Smooth muscle cell (in vitro differentiated cells): Measurements from ENCODE around the gene ZBED1. TPM values are rescaled to one million over a fixed set of nuclear protein-coding genes. Genes with fewer than 3 reads are reported as not detected.
"Not testable (repeated sequence)": the region's sequence is repeated elsewhere in the genome, so short reads cannot be mapped to it uniquely, and the experiment has no call there.

Source experiments
- DNase-seq: peaks from one replicate; lab custom pipeline; 2025; ENCODE audit not compliant: unreplicated experiment; lab: John Stamatoyannopoulos, UW
- H2AFZ ChIP-seq: fragments of 200-600 bp; sonication (generic); 2 replicates; pipeline ENCODE4 v1.6.0; 2016; ENCODE audit warnings: antibody characterized with exemption, low read depth, mild to moderate bottlenecking
- H3F3A ChIP-seq: fragments of 200-600 bp; sonication (generic); 2 replicates; pipeline ENCODE4 v1.6.0; 2017; ENCODE audit warnings: antibody characterized with exemption, low read depth
- H3K27ac ChIP-seq: fragments of 200-600 bp; sonication (generic); 2 replicates; pipeline ENCODE4 v1.5.1; 2016; ENCODE audit warnings: low read depth, mild to moderate bottlenecking
- H3K27me3 ChIP-seq: fragments of 200-600 bp; sonication (generic); 2 replicates; pipeline ENCODE4 v1.6.1; 2016; ENCODE audit warnings: low read depth, mild to moderate bottlenecking
- H3K36me3 ChIP-seq: fragments of 200-600 bp; sonication (generic); 2 replicates; pipeline ENCODE4 v1.5.1; 2016; ENCODE audit warnings: low read depth
- H3K4me1 ChIP-seq: fragments of 200-600 bp; sonication (generic); 2 replicates; pipeline ENCODE4 v1.5.1; 2016; ENCODE audit warnings: low read depth
- H3K4me2 ChIP-seq: fragments of 200-600 bp; sonication (generic); 2 replicates; pipeline ENCODE4 v1.6.0; 2016; ENCODE audit warnings: mild to moderate bottlenecking
- H3K4me3 ChIP-seq: fragments of 200-600 bp; sonication (generic); 2 replicates; pipeline ENCODE4 v1.5.1; 2016; ENCODE audit warnings: mild to moderate bottlenecking
- H3K79me2 ChIP-seq: fragments of 200-600 bp; sonication (generic); 2 replicates; pipeline ENCODE4 v1.6.0; 2016; ENCODE audit warnings: low read depth, mild to moderate bottlenecking
- H3K9ac ChIP-seq: fragments of 200-600 bp; sonication (generic); 2 replicates; pipeline ENCODE4 v1.6.0; 2016; ENCODE audit warnings: low read depth
- H3K9me3 ChIP-seq: fragments of 200-600 bp; sonication (generic); replicated peaks from 2 replicates; pipeline ENCODE4 v1.5.1; 2016; ENCODE audit warnings: low read depth
- H4K20me1 ChIP-seq: fragments of 200-600 bp; sonication (generic); 2 replicates; pipeline ENCODE4 v1.6.0; 2016; ENCODE audit warnings: low read depth
- WGBS: methylation state at CpG from one replicate; pipeline ENCODE4 v1.1.7; 2016; ENCODE audit warnings: low lambda C conversion rate; 5-methylcytosine and 5-hydroxymethylcytosine counted together
- polyA plus RNA-seq: library from polyadenylated mRNA; unstranded; fragments of >200 nt; fragmentation: Nextera tagmentation; extraction: Ambion mirVana; gene quantifications from 2 replicates; pipeline ENCODE4 v1.2.1, GENCODE V29; 2016
- total RNA-seq: library from RNA; depleted of rRNA; stranded (reverse); fragments of >200 nt; gene quantifications from 2 replicates; pipeline ENCODE4 v1.2.3, GENCODE V29; 2014
- TF ChIP-seq, protein P1 (sequence below): fragments of 200-600 bp; sonication (generic); IDR thresholded peaks from 2 replicates; pipeline ENCODE4 v1.5.1; 2017; ENCODE audit warnings: borderline replicate concordance, mild to moderate bottlenecking, antibody characterized with exemption; ENCODE audit not compliant: insufficient read depth, poor library complexity, severe bottlenecking

The ZBED1 gene
- total and polyA plus RNA-seq, 2 experiments from 2014 or later, result 19.0 to 23.6 TPM

DNA sequence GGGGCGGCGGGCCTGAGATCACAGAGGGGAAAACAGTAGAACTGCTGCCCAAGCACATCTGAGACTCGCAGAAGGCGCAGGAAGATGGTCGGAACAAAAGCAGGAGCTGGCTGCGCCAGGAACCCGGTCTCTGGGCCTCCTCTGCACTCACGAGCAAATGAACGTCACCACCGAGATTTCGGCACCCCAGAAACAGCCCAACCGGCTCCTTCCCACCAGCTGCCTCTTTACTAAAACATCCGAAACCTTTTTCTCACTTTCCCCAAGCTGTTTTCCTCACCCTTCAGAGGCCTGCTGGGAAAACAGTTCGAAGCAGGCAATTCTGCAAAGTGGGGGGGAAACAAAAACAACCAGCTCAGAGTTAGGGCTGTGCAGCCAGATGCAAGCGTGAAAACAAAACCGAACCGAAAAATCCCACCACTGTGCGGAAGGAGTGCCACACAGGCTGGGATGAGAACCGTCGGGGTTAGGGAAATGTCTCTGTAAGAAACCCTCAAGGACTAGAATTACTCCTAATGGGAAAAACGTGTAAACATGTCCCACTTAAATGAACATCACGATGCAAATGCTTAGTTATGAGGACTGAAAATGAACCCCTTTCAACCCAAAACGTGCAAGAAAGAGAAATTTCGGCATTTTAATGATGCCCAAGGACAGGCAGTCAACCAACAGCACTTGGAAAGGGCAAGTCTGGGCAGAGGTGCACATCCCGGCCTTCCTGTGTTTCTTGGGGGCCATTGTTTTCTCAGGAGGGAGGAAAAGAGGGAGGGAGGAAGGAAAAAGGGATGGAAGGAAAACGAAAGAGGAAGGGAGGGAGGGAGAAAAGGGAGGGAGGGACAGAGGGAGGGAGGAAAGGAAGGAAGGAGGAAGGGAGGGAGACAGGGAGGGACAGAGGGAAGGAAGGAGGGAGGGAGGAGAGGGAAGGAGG, 15.8 kb downstream of the ZBED1 start:
- DNase-seq, result no peak
- no peak overlapping the region for H3K9ac ChIP-seq
- no peaks in the 10 kb centered on the region for H3K4me1 ChIP-seq
- no peaks in the 10 kb centered on the region for H3K36me3 ChIP-seq
- peaks cover 76% of the 10 kb centered on the region for H4K20me1 ChIP-seq
- TF ChIP-seq, protein P1, sequence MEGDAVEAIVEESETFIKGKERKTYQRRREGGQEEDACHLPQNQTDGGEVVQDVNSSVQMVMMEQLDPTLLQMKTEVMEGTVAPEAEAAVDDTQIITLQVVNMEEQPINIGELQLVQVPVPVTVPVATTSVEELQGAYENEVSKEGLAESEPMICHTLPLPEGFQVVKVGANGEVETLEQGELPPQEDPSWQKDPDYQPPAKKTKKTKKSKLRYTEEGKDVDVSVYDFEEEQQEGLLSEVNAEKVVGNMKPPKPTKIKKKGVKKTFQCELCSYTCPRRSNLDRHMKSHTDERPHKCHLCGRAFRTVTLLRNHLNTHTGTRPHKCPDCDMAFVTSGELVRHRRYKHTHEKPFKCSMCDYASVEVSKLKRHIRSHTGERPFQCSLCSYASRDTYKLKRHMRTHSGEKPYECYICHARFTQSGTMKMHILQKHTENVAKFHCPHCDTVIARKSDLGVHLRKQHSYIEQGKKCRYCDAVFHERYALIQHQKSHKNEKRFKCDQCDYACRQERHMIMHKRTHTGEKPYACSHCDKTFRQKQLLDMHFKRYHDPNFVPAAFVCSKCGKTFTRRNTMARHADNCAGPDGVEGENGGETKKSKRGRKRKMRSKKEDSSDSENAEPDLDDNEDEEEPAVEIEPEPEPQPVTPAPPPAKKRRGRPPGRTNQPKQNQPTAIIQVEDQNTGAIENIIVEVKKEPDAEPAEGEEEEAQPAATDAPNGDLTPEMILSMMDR, result no peak
- no peaks in the 10 kb centered on the region for H3K9me3 ChIP-seq
- peaks cover 37% of the 10 kb centered on the region for H3K79me2 ChIP-seq
- H3K4me3 ChIP-seq, result no peak overlapping the region
- H3K27ac ChIP-seq, result no peak overlapping the region
- H3K27me3 ChIP-seq, result no peaks in the 10 kb centered on the region
- WGBS, result 77% methylated on average over 25 of the region's 26 CpGs
- no peaks in the 10 kb centered on the region for H3F3A ChIP-seq
- no peak overlapping the region for H3K4me2 ChIP-seq
- no peak overlapping the region for H2AFZ ChIP-seq

DNA sequence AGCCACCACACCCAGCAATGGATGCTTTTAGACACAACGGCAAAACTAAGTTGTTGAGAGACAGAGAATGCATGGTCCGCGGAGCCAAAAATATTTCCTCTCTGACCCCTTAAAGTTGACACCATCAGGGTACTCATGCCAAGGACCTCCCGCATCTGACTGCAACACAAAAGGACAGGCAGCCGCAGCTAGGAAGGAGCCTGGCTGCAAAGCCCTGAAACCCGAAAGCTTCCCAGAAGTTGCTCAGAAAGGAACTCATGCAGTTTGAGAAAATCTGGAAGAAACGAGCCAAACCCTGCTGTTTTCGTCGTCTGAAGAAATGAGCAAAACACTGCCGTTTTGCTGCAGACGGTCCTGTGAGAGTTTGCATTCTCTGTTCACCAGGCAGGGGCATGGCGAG, 16.5 kb downstream of the ZBED1 start:
- TF ChIP-seq, protein P1, result no peak
- Histone ChIP-seq H3K9ac (no peak overlapping the region), H3K4me2 (no peak overlapping the region), H2AFZ (no peak overlapping the region), H3K4me3 (no peak overlapping the region), H3F3A (no peaks in the 10 kb centered on the region), H3K27ac (no peak overlapping the region), H3K79me2 (peaks cover 45% of the 10 kb centered on the region), H3K4me1 (no peaks in the 10 kb centered on the region), H4K20me1 (peaks cover 83% of the 10 kb centered on the region), H3K27me3 (no peaks in the 10 kb centered on the region), H3K9me3 (no peaks in the 10 kb centered on the region), H3K36me3 (no peaks in the 10 kb centered on the region)
- no peak for DNase-seq
- 89% methylated on average over 12 of the region's 12 CpGs for WGBS

DNA sequence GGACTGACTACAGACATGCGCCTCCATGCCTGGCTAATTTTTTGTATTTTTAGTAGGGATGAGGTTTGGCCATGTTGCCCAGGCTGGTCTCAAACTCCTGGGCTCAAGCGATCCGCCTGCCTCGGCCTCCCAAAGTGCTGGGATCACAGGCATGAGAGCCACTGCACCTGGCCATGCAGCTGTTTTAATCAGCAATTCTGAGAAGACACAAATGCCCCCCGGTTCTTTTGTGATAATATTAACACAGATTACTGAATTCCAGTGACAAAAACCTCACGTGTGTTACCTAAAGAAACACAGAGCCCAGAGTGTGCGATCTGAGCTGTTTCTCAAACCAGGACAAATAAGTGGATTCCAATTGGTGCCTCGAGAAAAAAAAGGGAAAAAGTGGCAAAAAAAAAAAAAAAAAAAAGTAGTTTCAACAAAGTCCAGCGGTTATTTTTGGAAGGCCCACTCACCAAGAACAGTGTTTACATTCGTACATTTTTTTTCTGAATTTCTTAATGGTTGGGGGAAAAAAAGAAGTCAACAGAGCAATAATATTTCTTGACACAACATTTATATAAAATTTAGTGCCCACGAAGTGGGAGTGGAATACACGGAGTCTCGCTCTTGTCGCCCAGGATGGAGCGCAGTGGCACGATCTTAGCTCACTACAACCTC, 17.2 kb downstream of the ZBED1 start:
- no peak overlapping the region for H3K4me3 ChIP-seq
- H3F3A ChIP-seq, result no peaks in the 10 kb centered on the region
- H3K27ac ChIP-seq, result no peak overlapping the region
- no peaks in the 10 kb centered on the region for H3K9me3 ChIP-seq
- no peaks in the 10 kb centered on the region for H3K27me3 ChIP-seq
- no peak overlapping the region for H3K9ac ChIP-seq
- H4K20me1 ChIP-seq, result peaks cover 83% of the 10 kb centered on the region
- H2AFZ ChIP-seq, result no peak overlapping the region
- WGBS, result 95% methylated on average over 16 of the region's 16 CpGs
- DNase-seq, result no peak
- no peaks in the 10 kb centered on the region for H3K36me3 ChIP-seq
- no peaks in the 10 kb centered on the region for H3K4me1 ChIP-seq
- peaks cover 45% of the 10 kb centered on the region for H3K79me2 ChIP-seq
- H3K4me2 ChIP-seq, result no peak overlapping the region
- TF ChIP-seq, protein P1, result no peak

DNA sequence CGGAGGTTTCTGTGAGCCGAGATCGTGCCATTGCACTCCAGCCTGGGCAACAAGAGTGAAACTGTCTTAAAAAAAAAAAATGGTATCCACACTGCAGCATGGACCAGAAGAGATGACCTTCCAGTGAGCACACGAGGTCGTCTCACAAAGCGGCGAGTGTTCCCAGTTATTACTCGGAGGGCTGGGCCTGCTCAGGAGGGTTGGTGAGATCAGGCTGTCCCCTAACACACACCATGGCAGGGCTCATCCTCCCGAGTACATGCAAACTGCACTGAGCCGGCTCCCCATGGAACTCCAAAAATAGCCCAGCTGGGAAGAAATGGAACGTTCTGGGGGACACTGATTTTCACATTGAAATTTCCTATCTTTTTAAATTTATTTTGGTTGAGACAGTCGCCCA, 19.2 kb downstream of the ZBED1 start:
- H3F3A ChIP-seq, H3K9ac ChIP-seq, H3K4me2 ChIP-seq, H3K27ac ChIP-seq, H3K4me3 ChIP-seq, DNase-seq, H2AFZ ChIP-seq, H3K9me3 ChIP-seq, H3K27me3 ChIP-seq, H3K36me3 ChIP-seq, H3K4me1 ChIP-seq: not testable (repeated sequence)
- 92% methylated on average over 11 of the region's 12 CpGs for whole genome bisulfite sequencing
- peaks cover 44% of the 10 kb centered on the region for H3K79me2 ChIP-seq
- peaks cover 83% of the 10 kb centered on the region for H4K20me1 ChIP-seq

DNA sequence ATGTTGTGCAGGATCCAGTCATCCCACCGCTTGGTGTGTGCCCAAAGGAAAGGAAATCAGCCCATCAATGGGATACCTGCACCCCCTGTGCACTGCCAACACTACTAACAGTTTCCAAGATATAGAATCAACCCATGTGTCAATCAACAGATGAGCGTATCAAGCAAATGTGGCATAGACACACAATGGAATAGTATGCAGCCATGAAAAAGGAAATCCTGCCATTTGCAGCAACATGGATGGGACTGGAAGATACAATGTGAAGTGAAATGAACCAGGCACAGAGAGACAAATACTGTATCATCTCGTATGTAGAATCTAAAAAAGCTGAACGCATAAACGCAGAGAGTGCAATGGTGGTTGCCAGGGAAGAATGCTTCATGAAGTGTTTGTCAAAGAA, 20.8 kb downstream of the ZBED1 start:
- not testable (repeated sequence) for H3K4me1 ChIP-seq, H2AFZ ChIP-seq, H3K27ac ChIP-seq, H3F3A ChIP-seq, H3K9ac ChIP-seq, H3K9me3 ChIP-seq, DNase-seq, H3K4me3 ChIP-seq, H3K36me3 ChIP-seq, H3K27me3 ChIP-seq, H3K4me2 ChIP-seq
- H4K20me1 ChIP-seq, result peaks cover 88% of the 10 kb centered on the region
- H3K79me2 ChIP-seq, result peaks cover 51% of the 10 kb centered on the region
- WGBS, result 100% methylated on average over 5 of the region's 5 CpGs
